Upper lobe of right lung (tissue), 1 donor: Measurements from ENCODE around the gene ATP1A3. TPM values are rescaled to one million over a fixed set of nuclear protein-coding genes. Genes with fewer than 3 reads are reported as not detected.

Experiments used
- ATAC-seq: fragments of 200-7000 bp; cut with Tn5 transposase; one replicate; pipeline ENCODE4 v1.9.1; 2020; ENCODE audit warnings: mild to moderate bottlenecking, moderate library complexity
- DNase-seq: peaks from one replicate; pipeline ENCODE4 v3.0.0-alpha.2; 2020
- H3K27ac ChIP-seq: fragments of 200-600 bp; one replicate; pipeline ENCODE4 v1.8.0; 2022
- H3K27me3 ChIP-seq: fragments of 200-600 bp; one replicate; pipeline ENCODE4 v1.8.0; 2022; ENCODE audit warnings: mild to moderate bottlenecking
- H3K36me3 ChIP-seq: fragments of 200-600 bp; one replicate; pipeline ENCODE4 v1.8.0; 2022
- H3K4me1 ChIP-seq: fragments of 200-600 bp; one replicate; pipeline ENCODE4 v1.8.0; 2022
- H3K4me3 ChIP-seq: fragments of 200-600 bp; one replicate; pipeline ENCODE4 v1.8.0; 2022; ENCODE audit warnings: mild to moderate bottlenecking
- H3K9me3 ChIP-seq: fragments of 200-600 bp; one replicate; pipeline ENCODE4 v1.8.0; 2022
- CTCF ChIP-seq: fragments of 200-600 bp; IDR thresholded peaks from one replicate; pipeline ENCODE4 v1.8.0; 2022; ENCODE audit warnings: antibody characterized with exemption
- intact Hi-C: fragments of 100-400 bp; cut with DNase I; formaldehyde crosslinking; loops from one replicate; pipeline ENCODE4 v1.11.0; 2022
- total RNA-seq: library from RNA; stranded (reverse); fragmentation: NEBNext Ultra II Directional; extraction: Animal tissue kit (Norgen Biotek cat#: 25700); gene quantifications from one replicate; pipeline ENCODE4 v1.2.1, GENCODE V29; 2021
- donor health status: DM: no; HTN: yes; CAD: no; lungs with severe emphysema.

Gene ATP1A3
- total RNA-seq, 1 donor from 2014 or later = not detected

- Histone ChIP-seq H3K27me3 (no peaks in the 10 kb centered on the region), H3K4me3 (peak overlapping the region; percentile 98), H3K4me1 (peaks cover 13% of the 10 kb centered on the region), H3K9me3 (no peaks in the 10 kb centered on the region), H3K27ac (peak overlapping the region; percentile 93), H3K36me3 (peaks cover 10% of the 10 kb centered on the region)
- TF ChIP-seq CTCF = no peak
- intact Hi-C loops = no loop called here
- ATAC-seq = peak; percentile 86
- peak; percentile 96 for DNase-seq
Observed at GRCh38 chr19:41958367-41959055, 35.5 kb downstream of the ATP1A3 start.

- intact Hi-C loops = no loop called here
- Histone ChIP-seq H3K27me3 (no peaks in the 10 kb centered on the region), H3K4me3 (peak overlapping the region; percentile 98), H3K4me1 (peaks cover 13% of the 10 kb centered on the region), H3K27ac (peak overlapping the region; percentile 93), H3K9me3 (no peaks in the 10 kb centered on the region), H3K36me3 (peaks cover 10% of the 10 kb centered on the region)
- DNase-seq (peak; percentile 85), ATAC-seq (peak; percentile 86)
- TF ChIP-seq CTCF = peak; percentile 72
Observed at GRCh38 chr19:41957838-41958366, 36.1 kb downstream of the ATP1A3 start.

- TF ChIP-seq CTCF = no peak
- H3K27ac ChIP-seq = peak overlapping the region; percentile 93
- H3K4me1 ChIP-seq = peaks cover 13% of the 10 kb centered on the region
- H3K36me3 ChIP-seq = peaks cover 10% of the 10 kb centered on the region
- no peaks in the 10 kb centered on the region for H3K27me3 ChIP-seq
- intact Hi-C loops = no loop called here
- no peak for DNase-seq
- H3K9me3 ChIP-seq = no peaks in the 10 kb centered on the region
- peak overlapping the region; percentile 98 for H3K4me3 ChIP-seq
- ATAC-seq = no peak
Observed at GRCh38 chr19:41957161-41957837, 36.7 kb downstream of the ATP1A3 start.

- no peak for DNase-seq
- H3K4me3 ChIP-seq = no peak overlapping the region
- no peaks in the 10 kb centered on the region for H3K27me3 ChIP-seq
- no peak for TF ChIP-seq CTCF
- H3K27ac ChIP-seq = no peak overlapping the region
- peaks cover 13% of the 10 kb centered on the region for H3K4me1 ChIP-seq
- intact Hi-C loops = no loop called here
- H3K36me3 ChIP-seq = peaks cover 10% of the 10 kb centered on the region
- ATAC-seq = no peak
- no peaks in the 10 kb centered on the region for H3K9me3 ChIP-seq
Observed at GRCh38 chr19:41956621-41957020, 37.4 kb downstream of the ATP1A3 start.

GRCh38 chr19:41955521-41955920 is 38.5 kb downstream of the ATP1A3 start:
- Histone ChIP-seq H3K27me3 (no peaks in the 10 kb centered on the region), H3K4me1 (peaks cover 13% of the 10 kb centered on the region), H3K4me3 (no peak overlapping the region), H3K27ac (no peak overlapping the region), H3K9me3 (no peaks in the 10 kb centered on the region), H3K36me3 (peaks cover 10% of the 10 kb centered on the region)
- intact Hi-C loops = no loop called here
- DNase-seq (no peak), ATAC-seq (no peak)
- no peak for TF ChIP-seq CTCF
